H1 (cell line): ENCODE results near the gene TGM6. TPM values are rescaled to one million over a fixed set of nuclear protein-coding genes. Genes with fewer than 3 reads are reported as not detected.

Experiments used
- CTCF ChIA-PET: fragments of 300-600 bp; sonication (Branson Sonifier 250); formaldehyde crosslinking; loops from one replicate; lab custom pipeline; 2021; ENCODE audit not compliant: partially characterized antibody; lab: Charles Lee
- POLR2A ChIA-PET: fragments of 300-600 bp; sonication (Branson Sonifier 250); formaldehyde crosslinking; loops from one replicate; lab custom pipeline; 2021; ENCODE audit warnings: inconsistent platforms; ENCODE audit not compliant: partially characterized antibody; lab: Charles Lee
- DNase-seq, 2 experiments: peaks; one replicate each; pipeline versions ENCODE4 v3.0.0 to v3.0.0-alpha.2; 2010 to 2022; ENCODE audit warnings: low spot score in 2 of 2, low read depth in 1 of 2, mixed read lengths in 1 of 2
- FAIRE-seq: peaks from 2 replicates; lab custom pipeline; 2011; peaks lifted over from hg19 to GRCh38; lab: Jason Lieb, UNC
- H2AFZ ChIP-seq: 2 replicates; pipeline ENCODE4 v1.8.1; 2012; ENCODE audit warnings: low read length, inconsistent platforms
- H2AK5ac ChIP-seq: 2 replicates; pipeline ENCODE4 v1.6.1; 2013; ENCODE audit warnings: low read depth, low read length
- H2BK120ac ChIP-seq: replicated peaks from 2 replicates; pipeline ENCODE3; 2013; ENCODE audit warnings: low read depth, low read length, inconsistent platforms
- H2BK12ac ChIP-seq: 2 replicates; pipeline ENCODE4 v1.6.1; 2013; ENCODE audit warnings: low read depth, low read length
- H2BK15ac ChIP-seq: 2 replicates; pipeline ENCODE4 v1.6.1; 2013; ENCODE audit warnings: low read length
- H2BK20ac ChIP-seq: 2 replicates; pipeline ENCODE4 v1.6.1; 2013; ENCODE audit warnings: low read length
- H2BK5ac ChIP-seq: 2 replicates; pipeline ENCODE4 v1.6.1; 2013; ENCODE audit warnings: low read depth, low read length
- H3K14ac ChIP-seq: 2 replicates; pipeline ENCODE4 v1.6.1; 2013; ENCODE audit warnings: inconsistent platforms; ENCODE audit not compliant: insufficient read length
- H3K18ac ChIP-seq: 2 replicates; pipeline ENCODE4 v1.6.1; 2013; ENCODE audit warnings: low read length; ENCODE audit errors: extremely low read depth
- H3K23ac ChIP-seq: 2 replicates; pipeline ENCODE4 v1.6.1; 2013; ENCODE audit warnings: inconsistent platforms; ENCODE audit not compliant: insufficient read length
- H3K23me2 ChIP-seq: 2 replicates; pipeline ENCODE4 v1.6.1; 2013; ENCODE audit warnings: low read depth, low read length
- H3K27ac ChIP-seq: 2 replicates; pipeline ENCODE4 v1.6.1; 2011; ENCODE audit warnings: low read depth, low read length, inconsistent platforms
- H3K27me3 ChIP-seq, 4 experiments: replicated peaks in 1 of 4; 1 replicate in 1 of 4; 2 replicates in 3 of 4; pipeline versions ENCODE4 v1.6.1 to v1.8.1; 2011 to 2013; ENCODE audit warnings: low read length in 3 of 4, mild to moderate bottlenecking in 3 of 4, inconsistent platforms in 2 of 4, mixed read lengths in 2 of 4, moderate library complexity in 1 of 4; ENCODE audit not compliant: control insufficient read depth in 3 of 4, insufficient read depth in 3 of 4; ENCODE audit errors: extremely low read depth in 1 of 4
- H3K36me3 ChIP-seq, 4 experiments: 2 replicates each; pipeline versions ENCODE4 v1.6.1 to v1.8.1; 2011 to 2013; ENCODE audit warnings: mild to moderate bottlenecking in 4 of 4, low read length in 3 of 4, moderate library complexity in 2 of 4, control low read depth in 1 of 4, inconsistent platforms in 1 of 4; ENCODE audit not compliant: insufficient read depth in 4 of 4, control insufficient read depth in 2 of 4
- H3K4ac ChIP-seq: replicated peaks from 2 replicates; pipeline ENCODE3; 2013; ENCODE audit warnings: low read length, low read depth, mixed read lengths, inconsistent platforms; ENCODE audit not compliant: insufficient read length
- H3K4me1 ChIP-seq, 4 experiments: replicated peaks in 1 of 4; 1 replicate in 1 of 4; 2 replicates in 3 of 4; pipeline versions ENCODE4 v1.6.1 to v1.8.1; 2011 to 2013; ENCODE audit warnings: low read length in 3 of 4, inconsistent platforms in 2 of 4, mixed read lengths in 1 of 4; ENCODE audit not compliant: insufficient read depth in 4 of 4, control insufficient read depth in 3 of 4
- H3K4me2 ChIP-seq, 2 experiments: 2 replicates each; pipeline versions ENCODE4 v1.6.1 to v1.8.1; 2011 to 2013; ENCODE audit warnings: low read depth in 2 of 2, low read length in 2 of 2, control low read depth in 1 of 2, inconsistent platforms in 1 of 2, mild to moderate bottlenecking in 1 of 2; ENCODE audit not compliant: insufficient read depth in 1 of 2
- H3K4me3 ChIP-seq, 4 experiments: fragments of 200-600, 300-600 bp in 1 of 4; sonication (generic), shearing (Covaris generic), sonication (Bioruptor Twin) in 1 of 4; 2 replicates each; pipeline versions ENCODE4 v1.5.1 to v1.8.1; 2011 to 2016; ENCODE audit warnings: low read length in 4 of 4, low read depth in 3 of 4, control low read depth in 2 of 4, inconsistent platforms in 2 of 4, mild to moderate bottlenecking in 2 of 4, mixed read lengths in 1 of 4, moderate library complexity in 1 of 4; ENCODE audit not compliant: insufficient read depth in 2 of 4; ENCODE audit errors: extremely low read depth in 1 of 4
- H3K56ac ChIP-seq: replicated peaks from 2 replicates; pipeline ENCODE3; 2013; ENCODE audit warnings: low read depth, mild to moderate bottlenecking, mixed read lengths, low read length, inconsistent platforms; ENCODE audit not compliant: insufficient read length
- H3K79me1 ChIP-seq: 2 replicates; pipeline ENCODE4 v1.6.1; 2013; ENCODE audit warnings: low read depth, low read length, control low read depth
- H3K79me2 ChIP-seq, 2 experiments: 2 replicates each; pipeline versions ENCODE4 v1.6.1 to v1.8.1; 2012 to 2013; ENCODE audit warnings: low read length in 2 of 2, mild to moderate bottlenecking in 2 of 2, inconsistent platforms in 1 of 2; ENCODE audit not compliant: insufficient read depth in 2 of 2, control insufficient read depth in 1 of 2
- H3K9ac ChIP-seq, 4 experiments: replicated peaks in 1 of 4; 1 replicate in 1 of 4; 2 replicates in 3 of 4; pipeline versions ENCODE4 v1.6.1 to v1.8.1; 2011 to 2013; ENCODE audit warnings: low read depth in 3 of 4, low read length in 3 of 4, control low read depth in 2 of 4, mild to moderate bottlenecking in 2 of 4, moderate library complexity in 2 of 4, inconsistent platforms in 1 of 4; ENCODE audit errors: extremely low read depth in 1 of 4
- H3K9me3 ChIP-seq, 2 experiments: 2 replicates each; pipeline versions ENCODE4 v1.6.1 to v1.8.1; 2012 to 2013; ENCODE audit warnings: mild to moderate bottlenecking in 2 of 2, moderate library complexity in 2 of 2, control low read depth in 1 of 2, inconsistent platforms in 1 of 2, low read depth in 1 of 2, low read length in 1 of 2, mixed read lengths in 1 of 2; ENCODE audit not compliant: insufficient read depth in 2 of 2
- H4K20me1 ChIP-seq, 2 experiments: replicated peaks in 1 of 2; 2 replicates each; pipeline versions ENCODE3 to v1.8.1; 2011 to 2013; ENCODE audit warnings: inconsistent platforms in 2 of 2, low read length in 2 of 2, mild to moderate bottlenecking in 1 of 2; ENCODE audit not compliant: insufficient read depth in 2 of 2, control insufficient read depth in 1 of 2
- H4K5ac ChIP-seq: 2 replicates; pipeline ENCODE4 v1.6.1; 2013; ENCODE audit warnings: low read length, low read depth, mixed read lengths, inconsistent platforms; ENCODE audit not compliant: insufficient read length
- H4K8ac ChIP-seq: 2 replicates; pipeline ENCODE4 v1.8.0; 2013; ENCODE audit warnings: mild to moderate bottlenecking, moderate library complexity, low read length, inconsistent platforms; ENCODE audit not compliant: insufficient read depth; ENCODE audit errors: extremely low read depth
- H4K91ac ChIP-seq: replicated peaks from 2 replicates; pipeline ENCODE3; 2013; ENCODE audit warnings: low read length, mixed read lengths, inconsistent platforms; ENCODE audit not compliant: insufficient read length
- BACH1 ChIP-seq: IDR thresholded peaks from 2 replicates; pipeline ENCODE4 v1.6.1; 2012; ENCODE audit warnings: low read length, improper control_type of control experiment
- CBX8 ChIP-seq: fragments of 300-800, 300-1000 bp; sonication (generic); IDR thresholded peaks from 2 replicates; pipeline ENCODE4 v1.7.1; 2016; ENCODE audit warnings: low read depth, low read length, borderline replicate concordance
- CEBPB ChIP-seq: IDR thresholded peaks from 2 replicates; pipeline ENCODE4 v1.6.1; 2012; ENCODE audit warnings: low read depth, low read length
- FOSL1 ChIP-seq: IDR thresholded peaks from 2 replicates; pipeline ENCODE4 v1.6.1; 2011; ENCODE audit warnings: mild to moderate bottlenecking, low read depth, low read length, moderate library complexity; ENCODE audit not compliant: insufficient read depth
- GABPA ChIP-seq: IDR thresholded peaks from 2 replicates; pipeline ENCODE4 v1.6.1; 2011; ENCODE audit warnings: mild to moderate bottlenecking, low read length, moderate library complexity, borderline replicate concordance; ENCODE audit not compliant: insufficient read depth
- GTF2F1 ChIP-seq: IDR thresholded peaks from 2 replicates; pipeline ENCODE4 v1.6.1; 2012; ENCODE audit warnings: low read depth, low read length, improper control_type of control experiment, borderline replicate concordance
- JUN ChIP-seq: IDR thresholded peaks from 2 replicates; pipeline ENCODE4 v1.6.1; 2011; ENCODE audit warnings: low read depth, mild to moderate bottlenecking, improper control_type of control experiment, low read length
- MAFK ChIP-seq: IDR thresholded peaks from 2 replicates; pipeline ENCODE4 v1.6.1; 2012; ENCODE audit warnings: low read depth, mild to moderate bottlenecking, improper control_type of control experiment, low read length
- RBBP5 ChIP-seq: IDR thresholded peaks from 2 replicates; pipeline ENCODE4 v1.7.1; 2012; ENCODE audit warnings: low read depth, mild to moderate bottlenecking, inconsistent platforms, low read length, moderate library complexity, borderline replicate concordance
- RFX5 ChIP-seq: IDR thresholded peaks from 2 replicates; pipeline ENCODE4 v1.6.1; 2011; ENCODE audit warnings: low read depth, low read length, improper control_type of control experiment, borderline replicate concordance
- SIRT6 ChIP-seq: IDR thresholded peaks from one replicate; pipeline ENCODE4 v1.7.1; 2012; ENCODE audit warnings: low read length, inconsistent platforms
- SP1 ChIP-seq: IDR thresholded peaks from 2 replicates; pipeline ENCODE4 v1.6.1; 2011; ENCODE audit warnings: low read depth, low read length
- TBP ChIP-seq: IDR thresholded peaks from 2 replicates; pipeline ENCODE4 v1.6.1; 2011; ENCODE audit warnings: low read depth, low read length, improper control_type of control experiment
- TCF12 ChIP-seq: IDR thresholded peaks from 2 replicates; pipeline ENCODE4 v1.6.1; 2011; ENCODE audit warnings: low read depth, mild to moderate bottlenecking, low read length
- ZNF274 ChIP-seq: IDR thresholded peaks from 2 replicates; pipeline ENCODE4 v1.7.0; 2012; ENCODE audit warnings: low read length, borderline replicate concordance; ENCODE audit errors: extremely low read depth
- WGBS, 2 experiments: shearing (Covaris generic) in 1 of 2; methylation state at CpG; one replicate each; pipeline versions ENCODE4 v1.1.6 to v1.1.7; 2013 to 2015; ENCODE audit warnings: low lambda C conversion rate in 2 of 2, mixed read lengths in 2 of 2, inconsistent platforms in 1 of 2, low coverage in 1 of 2, missing lambda C conversion rate in 1 of 2; ENCODE audit not compliant: insufficient replicate concordance in 2 of 2, insufficient coverage in 1 of 2, insufficient read length in 1 of 2; ENCODE audit errors: extremely low coverage in 1 of 2, missing lambda C conversion rate in 1 of 2; 5-methylcytosine and 5-hydroxymethylcytosine counted together
- polyA plus RNA-seq, 7 experiments: library from polyadenylated mRNA; depleted of rRNA in 3 of 7; stranded (reverse) in 5 of 7; unstranded in 2 of 7; fragments of >200 nt in 5 of 7; fragments of 200-250 nt in 2 of 7; gene quantifications; 1 replicate in 5 of 7; 2 replicates in 1 of 7; 4 replicates in 1 of 7; pipeline versions ENCODE4 v1.2.1 to v1.2.3, GENCODE V29; 2011 to 2013; ENCODE audit warnings: missing spikeins in 2 of 7, mixed read lengths in 2 of 7
- total RNA-seq: library from RNA; stranded (reverse); fragmentation: NEBNext Ultra II Directional; extraction: Animal tissue kit (Norgen Biotek cat#: 25700); gene quantifications from 2 replicates; pipeline ENCODE4 v1.2.1, GENCODE V29; 2021
- TF ChIP-seq, protein P1 (sequence below): IDR thresholded peaks from 2 replicates; pipeline ENCODE4 v1.6.1; 2011; ENCODE audit warnings: low read depth, mild to moderate bottlenecking, low read length; ENCODE audit not compliant: insufficient read depth

TGM6 gene
- total and polyA plus RNA-seq, 2 of the 8 experiments (the other 6 are each of a cell fraction or from before 2014, with no cell fraction given): 0.03 TPM; not detected in 1

DNA sequence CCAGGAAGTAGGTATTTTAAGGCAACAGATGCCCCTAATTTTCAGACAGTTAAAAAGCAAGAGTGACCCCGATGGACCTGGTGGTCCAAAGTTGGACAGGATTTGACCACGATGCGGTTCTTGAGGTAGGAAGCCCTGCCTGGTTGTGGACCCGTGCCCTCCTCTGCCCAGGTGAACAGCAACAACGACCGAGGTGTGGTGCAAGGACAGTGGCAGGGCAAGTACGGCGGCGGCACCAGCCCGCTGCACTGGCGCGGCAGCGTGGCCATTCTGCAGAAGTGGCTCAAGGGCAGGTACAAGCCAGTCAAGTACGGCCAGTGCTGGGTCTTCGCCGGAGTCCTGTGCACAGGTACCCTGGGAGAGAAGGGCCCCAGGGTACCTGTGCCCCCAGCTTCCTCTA lies 18.7 kb downstream of the TGM6 start:
- H4K8ac ChIP-seq: no peak overlapping the region
- no peak for TF ChIP-seq RBBP5
- TF ChIP-seq TBP: no peak
- no peak for TF ChIP-seq BACH1
- TF ChIP-seq CBX8: no peak
- TF ChIP-seq, protein P1, sequence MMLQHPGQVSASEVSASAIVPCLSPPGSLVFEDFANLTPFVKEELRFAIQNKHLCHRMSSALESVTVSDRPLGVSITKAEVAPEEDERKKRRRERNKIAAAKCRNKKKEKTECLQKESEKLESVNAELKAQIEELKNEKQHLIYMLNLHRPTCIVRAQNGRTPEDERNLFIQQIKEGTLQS: no peak
- no peak for TF ChIP-seq MAFK
- TF ChIP-seq SP1: no peak
- TF ChIP-seq GTF2F1: no peak
- no peak for TF ChIP-seq RFX5
- no peak for TF ChIP-seq FOSL1
- TF ChIP-seq TCF12: no peak
- TF ChIP-seq JUN: no peak
- no peak for TF ChIP-seq CEBPB
- TF ChIP-seq ZNF274: no peak
- TF ChIP-seq SIRT6: no peak
- no peak for TF ChIP-seq GABPA

More for the DNA sequence above, 18.7 kb downstream of the TGM6 start:
- Histone ChIP-seq H2AFZ (no peak overlapping the region), H2BK20ac (no peak overlapping the region), H3K79me1 (no peaks in the 10 kb centered on the region), H3K27ac (no peak overlapping the region), H3K4me2 (no peak overlapping the region), H3K36me3 (no peaks in the 10 kb centered on the region), H2BK5ac (no peak overlapping the region), H3K4me3 (no peak overlapping the region), H2BK12ac (no peak overlapping the region), H3K9me3 (no peaks in the 10 kb centered on the region), H3K79me2 (no peaks in the 10 kb centered on the region), H2AK5ac (no peak overlapping the region), H2BK15ac (no peak overlapping the region), H2BK120ac (no peak overlapping the region), H3K27me3 (no peaks in the 10 kb centered on the region), H3K56ac (no peak overlapping the region), H3K18ac (no peak overlapping the region), H4K91ac (no peak overlapping the region), H3K4ac (no peak overlapping the region), H3K9ac (no peak overlapping the region), H3K4me1 (no peaks in the 10 kb centered on the region), H3K23ac (no peak overlapping the region), H4K5ac (no peak overlapping the region), H3K14ac (no peak overlapping the region), H4K20me1 (no peaks in the 10 kb centered on the region), H3K23me2 (no peaks in the 10 kb centered on the region)
- FAIRE-seq (no peak), DNase-seq (no peak)
- ChIA-PET CTCF (interaction anchor here (1.1 to 18.3 kb wide), 3 partner anchors 9 to 192 kb away, joined by 4 to 210 read pairs (median 6); partner anchors contain the start of gene TGM6), POLR2A (no interaction called here)
- WGBS, 2 experiments: 90% methylated on average over 16 of the region's 16 CpGs; no CpG with 5 or more reads in 1 of the 2 experiments
